Central memory CD8-positive, alpha-beta T cell (primary cell): ENCODE results near the gene PDIA6.

ENCODE experiments used
- ATAC-seq: fragments of 150-1000 bp; cut with Tn5 transposase; replicated peaks from 2 replicates; pipeline ENCODE4 v1.10.0; 2022; ENCODE audit warnings: mild to moderate bottlenecking, moderate FRiP score, moderate number of reproducible peaks; ENCODE audit not compliant: poor library complexity, severe bottlenecking; ENCODE audit errors: extremely low read depth
- DNase-seq, 2 donors: peaks; one replicate each; pipeline ENCODE4 v3.0.0; 2021; ENCODE audit warnings: low spot score in 2 of 2
- H3K27ac Mint-ChIP-seq: one replicate; pipeline ENCODE4 v1.8.0; 2022; ENCODE audit warnings: low read depth, mild to moderate bottlenecking, moderate library complexity, mixed read lengths
- H3K27me3 Mint-ChIP-seq: one replicate; pipeline ENCODE4 v1.8.0; 2022; ENCODE audit warnings: mixed read lengths
- H3K36me3 Mint-ChIP-seq: one replicate; pipeline ENCODE4 v1.8.0; 2022; ENCODE audit warnings: mild to moderate bottlenecking, moderate library complexity, mixed read lengths; ENCODE audit not compliant: insufficient read depth
- H3K4me1 Mint-ChIP-seq: one replicate; pipeline ENCODE4 v1.8.0; 2022; ENCODE audit warnings: mixed read lengths
- H3K4me3 Mint-ChIP-seq: one replicate; pipeline ENCODE4 v1.8.0; 2022; ENCODE audit warnings: mild to moderate bottlenecking, moderate library complexity, mixed read lengths
- H3K9me3 Mint-ChIP-seq: one replicate; pipeline ENCODE4 v1.8.0; 2022; ENCODE audit warnings: mixed read lengths

The PDIA6 gene

GRCh38 chr2:10779776-10780490 lies 32.7 kb downstream of the PDIA6 start:
- no peak for ATAC-seq
- Mint-ChIP-seq H3K9me3 (no peaks in the 10 kb centered on the region), H3K36me3 (peaks cover 26% of the 10 kb centered on the region), H3K27ac (no peak overlapping the region), H3K27me3 (no peaks in the 10 kb centered on the region), H3K4me3 (no peak overlapping the region), H3K4me1 (no peaks in the 10 kb centered on the region)
- no peak for DNase-seq

GRCh38 chr2:10778724-10779115 lies 33.9 kb downstream of the PDIA6 start:
- no peak overlapping the region for H3K27ac Mint-ChIP-seq
- no peaks in the 10 kb centered on the region for H3K4me1 Mint-ChIP-seq
- no peak overlapping the region for H3K4me3 Mint-ChIP-seq
- ATAC-seq = no peak
- H3K36me3 Mint-ChIP-seq = peaks cover 16% of the 10 kb centered on the region
- no peaks in the 10 kb centered on the region for H3K27me3 Mint-ChIP-seq
- DNase-seq = no peak
- no peaks in the 10 kb centered on the region for H3K9me3 Mint-ChIP-seq

GRCh38 chr2:10777842-10778723 lies 34.5 kb downstream of the PDIA6 start:
- no peaks in the 10 kb centered on the region for H3K27me3 Mint-ChIP-seq
- H3K4me3 Mint-ChIP-seq = no peak overlapping the region
- no peaks in the 10 kb centered on the region for H3K4me1 Mint-ChIP-seq
- no peak for ATAC-seq
- no peak for DNase-seq
- H3K27ac Mint-ChIP-seq = no peak overlapping the region
- no peaks in the 10 kb centered on the region for H3K9me3 Mint-ChIP-seq
- peaks cover 10% of the 10 kb centered on the region for H3K36me3 Mint-ChIP-seq

- ATAC-seq (no peak), DNase-seq (no peak)
- Mint-ChIP-seq H3K27ac (no peak overlapping the region), H3K4me3 (no peak overlapping the region), H3K36me3 (peaks cover 3% of the 10 kb centered on the region), H3K4me1 (no peaks in the 10 kb centered on the region), H3K27me3 (no peaks in the 10 kb centered on the region), H3K9me3 (no peaks in the 10 kb centered on the region)
These were observed 35.3 kb downstream of the PDIA6 start for GRCh38 chr2:10777111-10777841.

- H3K27me3 Mint-ChIP-seq = no peaks in the 10 kb centered on the region
- no peaks in the 10 kb centered on the region for H3K9me3 Mint-ChIP-seq
- DNase-seq (no peak), ATAC-seq (no peak)
- H3K4me3 Mint-ChIP-seq = no peak overlapping the region
- no peak overlapping the region for H3K27ac Mint-ChIP-seq
- H3K36me3 Mint-ChIP-seq = peaks cover 2% of the 10 kb centered on the region
- H3K4me1 Mint-ChIP-seq = no peaks in the 10 kb centered on the region
These were observed 36.2 kb downstream of the PDIA6 start for GRCh38 chr2:10776231-10776977.

- Mint-ChIP-seq H3K4me1 (no peaks in the 10 kb centered on the region), H3K4me3 (no peak overlapping the region), H3K27ac (peak overlapping the region; percentile 46), H3K36me3 (peaks cover under 1% of the 10 kb centered on the region), H3K9me3 (no peaks in the 10 kb centered on the region), H3K27me3 (no peaks in the 10 kb centered on the region)
- no peak for ATAC-seq
- DNase-seq = no peak
These were observed 36.8 kb downstream of the PDIA6 start for GRCh38 chr2:10775831-10776230.

- Mint-ChIP-seq H3K4me1 (no peaks in the 10 kb centered on the region), H3K4me3 (no peak overlapping the region), H3K9me3 (no peaks in the 10 kb centered on the region), H3K27ac (peak overlapping the region; percentile 46), H3K27me3 (no peaks in the 10 kb centered on the region), H3K36me3 (no peaks in the 10 kb centered on the region)
- no peak for ATAC-seq
- DNase-seq = no peak
These were observed 37.4 kb downstream of the PDIA6 start for GRCh38 chr2:10775021-10775780.

GRCh38 chr2:10774394-10774793 lies 38.2 kb downstream of the PDIA6 start:
- no peaks in the 10 kb centered on the region for H3K27me3 Mint-ChIP-seq
- no peaks in the 10 kb centered on the region for H3K4me1 Mint-ChIP-seq
- H3K27ac Mint-ChIP-seq = no peak overlapping the region
- H3K4me3 Mint-ChIP-seq = no peak overlapping the region
- no peaks in the 10 kb centered on the region for H3K36me3 Mint-ChIP-seq
- ATAC-seq (no peak), DNase-seq (no peak)
- no peaks in the 10 kb centered on the region for H3K9me3 Mint-ChIP-seq

GRCh38 chr2:10773821-10774341 lies 38.7 kb downstream of the PDIA6 start:
- no peaks in the 10 kb centered on the region for H3K36me3 Mint-ChIP-seq
- H3K4me3 Mint-ChIP-seq = no peak overlapping the region
- ATAC-seq (no peak), DNase-seq (no peak)
- H3K4me1 Mint-ChIP-seq = no peaks in the 10 kb centered on the region
- H3K27me3 Mint-ChIP-seq = no peaks in the 10 kb centered on the region
- no peaks in the 10 kb centered on the region for H3K9me3 Mint-ChIP-seq
- no peak overlapping the region for H3K27ac Mint-ChIP-seq

GRCh38 chr2:10772868-10773215 lies 39.7 kb downstream of the PDIA6 start:
- no peaks in the 10 kb centered on the region for H3K9me3 Mint-ChIP-seq
- no peak overlapping the region for H3K4me3 Mint-ChIP-seq
- H3K27ac Mint-ChIP-seq = peak overlapping the region; percentile 50

GRCh38 chr2:10772201-10772867 lies 40.3 kb downstream of the PDIA6 start:
- Mint-ChIP-seq H3K4me3 (no peak overlapping the region), H3K27ac (peak overlapping the region; percentile 50), H3K36me3 (no peaks in the 10 kb centered on the region), H3K9me3 (no peaks in the 10 kb centered on the region), H3K4me1 (no peaks in the 10 kb centered on the region), H3K27me3 (no peaks in the 10 kb centered on the region)
- no peak for DNase-seq
- ATAC-seq = no peak

More at GRCh38 chr2:10772868-10773215, 39.7 kb downstream of the PDIA6 start:
- Mint-ChIP-seq H3K36me3 (no peaks in the 10 kb centered on the region), H3K4me1 (no peaks in the 10 kb centered on the region), H3K27me3 (no peaks in the 10 kb centered on the region)
- DNase-seq = no peak
- no peak for ATAC-seq
